Ectodermal cell (in vitro differentiated cells): ENCODE data around the gene GPN3.
"Not testable (repeated sequence)": the region's sequence is repeated elsewhere in the genome, so short reads cannot be mapped to it uniquely, and the experiment has no call there.

Experiments used
- H3K27ac ChIP-seq: 2 replicates; pipeline ENCODE4 v1.7.0; 2013; ENCODE audit warnings: mild to moderate bottlenecking, low read depth, low read length; ENCODE audit not compliant: insufficient read depth, poor library complexity, severe bottlenecking
- H3K27me3 ChIP-seq: 2 replicates; pipeline ENCODE4 v1.7.0; 2013; ENCODE audit warnings: mild to moderate bottlenecking, low read length; ENCODE audit not compliant: insufficient read depth, control insufficient read depth, poor library complexity, severe bottlenecking
- H3K36me3 ChIP-seq: one replicate; pipeline ENCODE4 v1.7.0; 2013; ENCODE audit warnings: low read length; ENCODE audit not compliant: control insufficient read depth, insufficient read depth
- H3K4me1 ChIP-seq: one replicate; pipeline ENCODE4 v1.7.0; 2013; ENCODE audit warnings: low read length; ENCODE audit not compliant: control insufficient read depth, insufficient read depth
- H3K4me3 ChIP-seq: 2 replicates; pipeline ENCODE4 v1.7.0; 2013; ENCODE audit warnings: low read depth, low read length, control low read depth; ENCODE audit not compliant: insufficient read depth
- H3K9me3 ChIP-seq: 2 replicates; pipeline ENCODE4 v1.7.0; 2013; ENCODE audit warnings: mild to moderate bottlenecking, low read length, moderate library complexity; ENCODE audit not compliant: control insufficient read depth
- WGBS, 2 experiments: methylation state at CpG; one replicate each; pipeline ENCODE4 v1.1.7; 2013; ENCODE audit warnings: missing lambda C conversion rate in 2 of 2; 5-methylcytosine and 5-hydroxymethylcytosine counted together

GPN3 gene

DNA sequence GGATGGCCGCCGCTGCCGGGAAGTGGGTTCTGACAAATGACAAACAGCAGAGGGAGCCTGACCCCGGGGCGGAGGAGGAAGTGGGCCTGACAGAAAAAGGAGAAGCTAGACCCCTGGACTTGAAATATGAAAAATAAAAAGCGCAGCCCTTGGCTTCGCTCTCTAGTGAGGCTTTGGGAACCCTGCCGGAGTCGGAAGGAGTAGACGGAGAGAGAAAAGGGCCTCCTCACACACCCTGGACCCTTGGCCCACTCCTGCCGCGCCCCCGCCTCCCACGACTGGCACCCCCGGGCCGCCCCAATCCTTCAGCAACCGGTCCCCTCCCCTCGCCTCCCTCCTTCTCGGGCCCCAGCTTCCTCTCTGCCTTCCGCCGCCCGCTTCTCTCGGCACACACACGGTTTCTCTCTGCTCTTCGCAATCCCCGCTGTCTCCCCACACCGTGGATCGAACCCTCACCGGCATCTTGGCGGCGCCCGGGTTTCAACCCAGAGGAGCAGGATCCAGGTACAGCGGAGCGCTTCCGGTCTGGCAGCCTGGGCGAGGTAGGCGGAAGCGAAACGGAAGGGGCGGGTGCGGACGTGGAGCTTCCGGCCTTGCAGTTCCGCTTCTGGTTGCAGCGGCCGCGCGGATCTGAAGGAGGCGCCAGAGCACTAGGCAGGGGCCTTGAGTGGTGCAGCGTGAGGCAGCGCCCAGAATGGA, 18.1 kb downstream of the GPN3 start, which contains the start of gene ARPC3:
ARPC3 (minus strand) TSS at position 539 of the 699 bp plus-strand sequence; CDS start at position 462, 77 bp downstream.
- H3K27ac ChIP-seq = peak within 1 kb of the TSS; percentile 9
- H3K4me3 ChIP-seq = peak within 1 kb of the TSS; percentile 67
- H3K4me1 ChIP-seq = no peaks in the 10 kb centered on the region
- no peaks in the 10 kb centered on the region for H3K27me3 ChIP-seq
- H3K9me3 ChIP-seq = no peaks in the 10 kb centered on the region
- 0 to 1% methylated on average over 51 of the region's 51 CpGs for WGBS, 2 experiments
- peaks cover 12% of the 10 kb centered on the region for H3K36me3 ChIP-seq

DNA sequence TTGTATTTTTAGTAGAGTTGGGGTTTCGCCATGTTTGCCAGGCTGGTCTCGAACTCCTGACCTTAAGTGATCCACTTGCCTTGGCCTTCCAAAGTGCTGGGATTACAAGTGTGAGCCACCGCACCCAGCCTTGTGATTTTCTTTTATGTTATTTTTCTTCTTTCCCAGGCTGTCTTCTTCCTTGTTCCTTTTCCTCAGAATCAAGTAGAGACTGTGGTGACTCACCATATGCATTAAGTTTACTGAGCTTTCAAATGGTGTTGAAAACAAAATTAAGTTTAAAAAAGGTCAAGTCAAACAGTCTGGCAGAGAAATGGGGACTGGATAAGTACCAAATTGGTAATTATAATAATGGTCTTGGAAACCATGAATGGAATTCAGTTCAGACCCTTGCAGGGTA, 23.6 kb downstream of the GPN3 start:
- no peaks in the 10 kb centered on the region for H3K27me3 ChIP-seq
- H3K4me1 ChIP-seq = no peaks in the 10 kb centered on the region
- H3K36me3 ChIP-seq = peaks cover 27% of the 10 kb centered on the region
- no peak overlapping the region for H3K27ac ChIP-seq
- no peaks in the 10 kb centered on the region for H3K9me3 ChIP-seq
- 88 to 93% methylated on average over 3 of the region's 3 CpGs for WGBS, 2 experiments
- no peak overlapping the region for H3K4me3 ChIP-seq

DNA sequence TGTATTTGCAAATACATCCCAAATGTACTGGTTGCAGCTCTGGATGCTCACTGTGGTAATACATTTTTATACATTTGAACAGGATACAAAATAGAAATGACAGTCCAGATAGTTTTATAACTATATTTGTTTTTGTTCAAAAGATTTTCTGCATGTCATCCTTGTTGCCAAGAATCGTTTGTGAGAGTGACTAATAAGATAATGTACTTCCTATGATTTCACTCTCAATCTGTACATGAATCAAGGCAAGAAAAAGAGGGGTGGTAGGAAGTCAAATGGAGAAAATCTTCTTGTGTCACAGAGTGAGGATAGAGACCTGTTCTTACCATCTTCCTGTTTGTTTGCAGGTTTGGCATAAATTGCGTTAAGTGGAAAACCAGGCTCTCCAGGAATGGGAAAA, 31.8 kb downstream of the GPN3 start:
- no peaks in the 10 kb centered on the region for H3K4me1 ChIP-seq
- H3K4me3 ChIP-seq = no peak overlapping the region
- H3K36me3 ChIP-seq = peaks cover 32% of the 10 kb centered on the region
- no peaks in the 10 kb centered on the region for H3K9me3 ChIP-seq
- WGBS, 2 experiments = 85 to 100% methylated on average over 1 to 2 of the region's 2 CpGs
- no peak overlapping the region for H3K27ac ChIP-seq
- no peaks in the 10 kb centered on the region for H3K27me3 ChIP-seq

DNA sequence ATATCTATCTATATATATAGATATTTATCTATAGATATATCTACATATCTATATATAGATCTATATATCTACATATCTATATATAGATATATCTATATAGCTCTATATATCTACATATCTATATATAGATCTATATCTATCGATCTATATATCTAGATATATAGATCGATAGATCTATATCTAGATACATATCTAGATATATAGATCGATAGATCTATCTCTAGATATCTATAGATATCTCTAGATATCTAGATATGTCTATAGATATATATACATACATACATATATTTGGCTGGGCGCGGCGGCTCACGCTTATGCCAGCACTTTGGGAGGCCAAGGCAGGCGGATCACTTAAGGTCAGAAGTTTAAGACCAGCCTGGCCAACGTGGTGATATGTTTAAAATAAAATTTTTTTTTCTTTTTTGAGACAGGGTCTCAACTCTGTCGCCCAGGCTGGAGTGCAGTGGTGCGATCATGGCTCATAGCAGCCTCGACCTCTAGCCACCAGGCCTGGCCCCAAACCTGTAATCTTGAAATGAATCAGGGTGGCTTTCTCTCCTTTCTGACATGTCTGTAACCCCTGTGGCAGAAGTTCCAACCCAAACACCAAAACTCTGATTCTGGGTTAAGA, 36.0 kb downstream of the GPN3 start:
- peaks cover 16% of the 10 kb centered on the region for H3K36me3 ChIP-seq
- H3K4me3 ChIP-seq = peak overlapping the region; percentile 30
- H3K4me1 ChIP-seq = no peaks in the 10 kb centered on the region
- no peak overlapping the region for H3K27ac ChIP-seq
- H3K9me3 ChIP-seq = no peaks in the 10 kb centered on the region
- H3K27me3 ChIP-seq = no peaks in the 10 kb centered on the region
- 89 to 95% methylated on average over 9 of the region's 12 CpGs for WGBS, 2 experiments

DNA sequence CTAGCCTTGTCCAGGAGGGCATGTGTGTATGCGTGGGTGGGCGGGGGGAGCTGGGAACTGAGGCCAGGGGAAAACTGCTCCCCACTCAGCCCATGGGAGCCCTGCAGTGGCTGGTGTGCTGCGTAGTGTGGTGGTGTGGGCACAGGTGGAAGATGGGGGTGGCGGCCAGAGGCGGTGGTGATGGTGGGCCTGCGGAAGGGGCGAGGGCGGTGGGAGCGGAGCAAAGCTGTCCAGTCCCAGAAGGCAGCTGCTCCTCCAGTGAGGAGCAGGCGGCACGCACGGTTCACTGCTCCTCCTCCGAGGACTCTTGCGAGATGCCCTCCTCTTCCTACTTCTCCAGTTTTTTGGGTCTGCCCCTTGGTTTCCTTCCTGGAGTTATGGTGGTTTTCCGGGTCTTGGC, 38.4 kb downstream of the GPN3 start:
- 95% methylated on average over 15 of the region's 15 CpGs for WGBS, 2 experiments

DNA sequence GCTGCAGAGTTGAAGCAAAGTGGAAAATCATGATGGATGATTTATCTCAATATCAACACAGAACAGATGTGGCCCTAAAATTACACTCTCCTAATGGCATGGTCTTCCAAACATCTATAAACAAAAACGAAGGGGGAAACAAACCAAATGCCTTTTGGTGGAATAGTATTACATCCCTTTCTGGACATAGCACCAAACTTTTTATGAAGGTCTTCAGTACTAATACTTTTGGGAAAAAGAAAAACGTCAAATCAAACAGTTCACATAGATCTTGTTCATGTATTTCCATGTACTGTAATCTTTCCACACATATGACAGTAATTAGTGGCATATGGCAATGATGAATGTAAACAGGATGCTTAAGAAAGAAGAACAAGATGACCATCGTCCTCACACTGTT, 41.7 kb downstream of the GPN3 start:
- no peaks in the 10 kb centered on the region for H3K9me3 ChIP-seq
- no peak overlapping the region for H3K27ac ChIP-seq
- 89 to 91% methylated on average over 2 to 3 of the region's 3 CpGs for WGBS, 2 experiments
- H3K36me3 ChIP-seq = no peaks in the 10 kb centered on the region
- H3K27me3 ChIP-seq = no peaks in the 10 kb centered on the region
- no peak overlapping the region for H3K4me3 ChIP-seq
- peaks cover 6% of the 10 kb centered on the region for H3K4me1 ChIP-seq

More for the DNA sequence above, 38.4 kb downstream of the GPN3 start:
- not testable (repeated sequence) for H3K4me1 ChIP-seq, H3K36me3 ChIP-seq, H3K9me3 ChIP-seq, H3K27ac ChIP-seq, H3K27me3 ChIP-seq, H3K4me3 ChIP-seq

DNA sequence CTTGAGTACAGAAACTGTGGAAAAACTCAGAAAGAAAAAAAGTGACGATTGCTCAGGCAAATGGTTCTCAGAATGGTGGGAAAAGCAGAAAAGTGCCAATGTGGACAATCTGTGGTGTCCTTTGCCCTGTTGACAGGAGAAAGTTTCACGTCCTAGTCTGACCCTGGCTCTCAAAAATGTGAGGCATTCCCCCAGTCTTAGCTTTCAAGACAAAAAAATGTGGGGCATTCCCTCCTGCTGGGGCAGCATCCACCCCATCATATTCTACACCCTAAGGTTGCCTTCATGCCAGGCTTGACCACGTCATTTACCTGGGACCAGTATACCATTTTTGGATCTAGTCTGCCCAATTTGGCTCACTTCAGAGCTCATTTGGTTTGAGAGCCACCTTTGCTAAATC, 43.8 kb downstream of the GPN3 start:
- Histone ChIP-seq H3K27ac (no peak overlapping the region), H3K4me1 (peaks cover 6% of the 10 kb centered on the region), H3K36me3 (no peaks in the 10 kb centered on the region), H3K27me3 (no peaks in the 10 kb centered on the region), H3K4me3 (no peak overlapping the region), H3K9me3 (no peaks in the 10 kb centered on the region)
- WGBS, 2 experiments = 74 to 78% methylated on average over 3 of the region's 3 CpGs

DNA sequence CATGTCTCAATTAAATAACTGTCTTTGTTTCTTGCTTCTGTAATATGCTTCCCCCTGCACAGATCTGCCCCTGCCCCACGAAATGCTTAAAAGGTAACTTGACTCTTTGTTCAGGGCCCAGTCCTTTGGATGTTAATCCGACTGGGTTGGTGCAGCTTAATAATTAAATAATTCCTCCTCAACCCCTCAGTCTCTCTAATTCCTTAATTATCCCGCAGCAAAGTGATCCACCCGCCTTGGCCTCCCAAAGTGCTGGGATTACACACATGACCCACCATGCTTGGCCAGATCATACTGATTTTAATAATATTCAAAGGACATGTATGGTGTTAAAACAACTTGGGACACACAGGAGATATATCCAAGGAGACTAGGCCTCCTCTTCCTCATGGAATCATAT, 46.4 kb downstream of the GPN3 start:
- no peaks in the 10 kb centered on the region for H3K36me3 ChIP-seq
- H3K4me3 ChIP-seq = no peak overlapping the region
- no peak overlapping the region for H3K27ac ChIP-seq
- H3K4me1 ChIP-seq = peaks cover 6% of the 10 kb centered on the region
- no peaks in the 10 kb centered on the region for H3K27me3 ChIP-seq
- WGBS, 2 experiments = 77 to 86% methylated on average over 4 of the region's 4 CpGs
- no peaks in the 10 kb centered on the region for H3K9me3 ChIP-seq

DNA sequence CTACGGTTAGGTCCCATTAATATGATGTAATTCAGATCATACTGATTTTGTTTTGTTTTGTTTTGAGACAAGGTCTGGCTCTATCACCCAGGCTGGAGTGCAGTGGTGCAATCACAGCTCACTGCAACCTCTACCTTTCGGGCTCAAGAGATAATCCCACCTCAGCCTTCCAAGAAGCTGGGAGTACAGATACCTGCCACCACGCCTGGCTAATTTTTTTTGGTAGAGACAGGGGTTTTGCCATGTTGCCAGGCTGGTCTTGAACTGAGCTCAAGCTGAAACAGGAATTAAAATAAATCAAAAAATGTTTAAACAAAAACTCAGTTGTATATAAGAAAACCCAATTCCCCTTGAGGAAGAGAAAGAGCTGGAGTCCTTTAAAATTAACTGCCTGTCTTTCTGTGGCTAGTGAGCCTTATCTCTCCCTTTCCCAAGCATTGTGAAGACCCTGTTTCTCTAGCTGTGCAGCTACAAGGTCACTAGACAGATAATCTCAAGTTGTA, 46.8 kb downstream of the GPN3 start:
- WGBS, 2 experiments = 60 to 67% methylated on average over 3 of the region's 3 CpGs
- H3K4me1 ChIP-seq = peaks cover 6% of the 10 kb centered on the region
- no peaks in the 10 kb centered on the region for H3K9me3 ChIP-seq
- H3K27ac ChIP-seq = no peak overlapping the region
- H3K27me3 ChIP-seq = no peaks in the 10 kb centered on the region
- no peak overlapping the region for H3K4me3 ChIP-seq
- H3K36me3 ChIP-seq = no peaks in the 10 kb centered on the region

DNA sequence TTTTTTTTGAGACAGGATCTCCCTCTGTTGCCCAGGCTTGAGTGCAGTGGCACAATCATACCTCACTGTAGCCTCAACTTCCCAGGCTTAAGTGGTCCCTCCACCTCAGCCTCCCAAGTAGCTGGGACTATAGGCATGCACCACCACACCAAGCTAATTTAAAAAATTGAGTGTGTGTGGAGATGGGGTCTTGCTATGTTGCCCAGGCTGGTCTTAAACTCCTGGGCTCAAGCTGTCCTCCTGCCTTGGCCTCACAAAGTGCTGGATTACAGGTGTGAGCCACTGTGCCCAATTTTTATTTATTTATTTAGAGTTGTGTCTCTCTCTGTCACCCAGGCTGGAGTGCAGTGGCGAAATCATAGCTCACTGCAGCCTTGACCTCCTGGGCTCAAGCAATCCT, 47.4 kb downstream of the GPN3 start:
- H3K36me3 ChIP-seq, H3K4me3 ChIP-seq, H3K9me3 ChIP-seq, H3K4me1 ChIP-seq, H3K27ac ChIP-seq, H3K27me3 ChIP-seq: not testable (repeated sequence)
- 96 to 100% methylated on average over 1 of the region's 1 CpG for WGBS, 2 experiments
